Activated CD4-positive, alpha-beta T cell treated with anti-CD3 and anti-CD28 coated beads, Interleukin-2, Interleukin-6, amounts not matched to agents 100 ng/mL and 50 ng/mL, durations not matched to agents 16 hours and 8 hours (primary cell): ENCODE measurements around the gene CLDN20.

Experiments used
- DNase-seq: peaks from one replicate; pipeline ENCODE4 v3.0.0-alpha.2; 2020

The CLDN20 gene

DNA sequence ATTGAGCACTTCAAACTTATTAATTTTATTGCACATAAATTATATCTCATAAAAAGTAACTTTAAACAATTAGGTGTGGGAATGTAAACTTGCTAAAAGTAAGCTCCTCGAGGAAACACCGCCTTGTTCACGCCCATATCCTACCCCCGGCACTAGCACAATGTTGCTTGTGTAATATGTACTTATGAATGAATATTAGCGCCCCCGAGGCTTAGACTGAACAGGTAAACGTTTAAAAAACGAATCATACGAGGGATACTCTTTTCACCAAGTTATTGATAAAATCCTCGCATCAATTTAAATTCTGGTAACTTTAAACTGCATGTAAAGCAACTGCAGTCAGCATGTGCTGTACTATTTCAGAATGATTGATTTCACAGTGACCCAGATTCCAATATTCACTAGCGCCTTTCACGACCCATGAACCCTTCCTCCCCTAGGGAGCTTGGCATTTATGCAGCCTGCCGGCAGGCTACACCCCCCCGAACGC, 49.8 kb downstream of the CLDN20 start:
- peak; percentile 28 for DNase-seq

GRCh38 chr6:155314092-155314772, 50.4 kb downstream of the CLDN20 start, which contains the start of gene TFB1M:
Gene TFB1M (minus strand): TSS chr6:155314484. CDS start chr6:155314428, 56 bp downstream.
- peak; percentile 100 for DNase-seq

- DNase-seq = peak; percentile 85
Measured at GRCh38 chr6:155314773-155315515, 51.1 kb downstream of the CLDN20 start.

GRCh38 chr6:155315516-155315871, 51.7 kb downstream of the CLDN20 start:
- DNase-seq = no peak

GRCh38 chr6:155316419-155316818, 52.6 kb downstream of the CLDN20 start:
- no peak for DNase-seq

DNA sequence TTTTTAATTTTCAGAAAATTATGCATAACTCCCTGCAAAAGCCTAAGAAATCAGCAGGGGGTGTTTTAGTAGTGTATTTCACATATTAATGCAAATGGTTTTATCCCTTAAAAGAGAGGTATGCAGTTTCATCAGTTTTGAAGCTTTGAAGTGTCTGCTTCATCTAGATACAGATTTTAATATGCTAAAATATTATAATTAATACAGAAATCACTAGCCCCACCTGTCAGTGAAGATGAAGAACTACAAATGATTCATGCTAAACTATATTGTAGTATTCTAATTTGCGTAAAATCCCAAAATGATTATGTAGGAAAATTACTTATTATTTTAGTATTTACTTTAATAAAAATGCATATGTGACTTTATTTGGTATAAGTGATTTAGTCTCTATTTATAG, 53.4 kb downstream of the CLDN20 start:
- DNase-seq = no peak

DNA sequence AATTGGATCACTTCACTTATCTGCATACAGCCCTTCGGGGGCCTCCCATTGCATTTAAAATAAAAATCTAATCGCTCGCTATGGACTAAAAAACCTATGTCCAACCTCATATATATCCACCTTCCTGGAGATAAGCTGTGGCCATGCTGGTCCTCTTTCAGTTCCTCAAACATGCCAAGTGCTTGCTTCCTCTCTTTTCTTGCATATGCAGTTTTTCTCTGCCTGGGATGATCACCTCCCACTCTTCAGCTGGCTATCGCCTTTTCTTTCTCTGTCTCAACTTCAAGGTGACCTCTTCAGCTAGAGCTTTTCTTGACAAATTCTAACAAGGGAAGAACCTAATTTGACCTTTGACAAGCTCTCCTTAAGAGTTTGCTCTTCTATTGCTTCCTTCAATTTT, 56.1 kb downstream of the CLDN20 start:
- no peak for DNase-seq

GRCh38 chr6:155324172-155324571, 60.4 kb downstream of the CLDN20 start:
- no peak for DNase-seq

DNA sequence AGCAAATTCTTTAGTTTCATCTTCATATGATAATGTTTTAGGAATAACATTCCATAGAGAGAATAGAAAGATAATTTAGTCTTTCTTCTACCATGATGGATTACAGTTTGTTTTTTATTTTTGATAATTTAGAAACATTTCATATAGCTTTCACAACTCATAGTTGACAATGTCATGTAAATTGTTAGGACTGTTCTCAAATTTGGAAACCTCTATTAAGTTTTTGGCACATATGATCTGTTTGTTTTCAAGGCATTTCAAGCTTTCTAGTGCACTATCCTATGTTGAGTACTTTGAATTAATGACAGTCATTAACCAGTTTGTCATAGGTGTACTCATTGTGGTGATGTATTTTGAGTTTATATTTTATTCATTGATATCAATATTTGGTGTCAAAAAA, 61.2 kb downstream of the CLDN20 start:
- no peak for DNase-seq

DNA sequence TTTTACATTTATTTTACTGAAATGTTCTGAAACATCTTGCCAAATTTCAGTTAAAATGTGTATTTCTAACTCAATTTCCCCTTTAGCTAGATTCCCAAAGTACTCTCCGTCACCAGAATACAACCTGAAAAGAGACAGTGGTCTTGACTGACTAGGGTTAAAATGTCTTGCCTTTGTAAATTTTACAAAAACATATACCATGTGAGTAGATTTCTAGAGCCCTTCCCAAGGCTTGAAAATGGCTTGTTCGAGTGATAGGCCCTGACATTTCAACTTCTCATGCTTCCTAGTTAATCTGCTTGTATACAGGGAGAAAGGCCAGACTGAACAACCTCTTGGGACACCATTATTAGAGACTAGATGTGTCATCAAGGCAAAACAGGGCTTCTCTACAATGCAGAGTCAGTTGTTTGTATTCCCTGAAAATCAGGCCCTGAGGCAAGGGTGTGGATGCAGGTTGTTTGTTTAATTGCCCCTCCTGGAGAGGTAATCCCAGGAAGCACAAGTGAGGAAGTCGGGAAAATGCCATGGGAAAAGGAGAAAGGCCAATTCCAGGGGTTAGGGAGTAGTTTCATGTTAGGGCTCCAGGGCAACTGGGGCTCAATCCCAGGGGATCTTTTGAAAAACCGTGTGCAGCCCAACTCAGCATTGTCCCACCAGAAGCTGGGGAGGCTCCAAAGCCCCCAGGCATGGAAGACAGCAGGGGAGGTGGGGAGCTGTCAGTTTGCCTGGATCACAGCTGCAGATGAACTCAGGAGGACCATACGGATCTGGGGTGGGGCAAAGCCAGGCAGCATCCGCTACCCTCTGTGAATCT, 62.1 kb downstream of the CLDN20 start:
- no peak for DNase-seq
